GM21360 (cell line): ENCODE measurements around the gene KRR1.
"Not testable (repeated sequence)": the region's sequence is repeated elsewhere in the genome, so short reads cannot be mapped to it uniquely, and the experiment has no call there.

Source experiments
- ATAC-seq: cut with Tn5 transposase; IDR thresholded peaks from one replicate; pipeline ENCODE4 v1.9.1; 2021; ENCODE audit warnings: mild to moderate bottlenecking, moderate library complexity; ENCODE audit not compliant: unreplicated experiment

Gene KRR1

DNA sequence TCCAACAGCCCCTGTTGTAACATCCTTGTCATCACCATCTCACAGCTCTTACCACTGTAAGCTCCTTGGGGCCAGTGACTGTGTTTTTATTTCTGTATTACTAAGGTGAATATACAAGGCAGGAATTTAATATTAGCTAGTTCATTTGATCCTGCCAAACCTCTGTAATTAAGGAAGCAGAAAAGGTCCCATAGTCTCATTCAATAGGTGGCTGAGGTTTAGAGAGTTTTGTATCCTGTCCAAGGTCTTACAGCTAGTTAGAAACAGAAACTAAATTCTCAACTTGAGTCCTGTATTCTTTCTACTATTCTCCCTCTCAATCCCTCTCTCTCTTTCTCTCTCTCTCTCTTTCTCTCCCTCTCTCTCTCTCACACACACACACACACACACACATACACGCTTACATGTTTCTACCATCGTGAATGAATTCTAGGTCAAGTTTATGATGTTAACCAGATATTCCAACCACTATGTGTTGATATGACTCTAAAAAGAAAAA lies 31.4 kb downstream of the KRR1 start:
- peak; percentile 41 for ATAC-seq

DNA sequence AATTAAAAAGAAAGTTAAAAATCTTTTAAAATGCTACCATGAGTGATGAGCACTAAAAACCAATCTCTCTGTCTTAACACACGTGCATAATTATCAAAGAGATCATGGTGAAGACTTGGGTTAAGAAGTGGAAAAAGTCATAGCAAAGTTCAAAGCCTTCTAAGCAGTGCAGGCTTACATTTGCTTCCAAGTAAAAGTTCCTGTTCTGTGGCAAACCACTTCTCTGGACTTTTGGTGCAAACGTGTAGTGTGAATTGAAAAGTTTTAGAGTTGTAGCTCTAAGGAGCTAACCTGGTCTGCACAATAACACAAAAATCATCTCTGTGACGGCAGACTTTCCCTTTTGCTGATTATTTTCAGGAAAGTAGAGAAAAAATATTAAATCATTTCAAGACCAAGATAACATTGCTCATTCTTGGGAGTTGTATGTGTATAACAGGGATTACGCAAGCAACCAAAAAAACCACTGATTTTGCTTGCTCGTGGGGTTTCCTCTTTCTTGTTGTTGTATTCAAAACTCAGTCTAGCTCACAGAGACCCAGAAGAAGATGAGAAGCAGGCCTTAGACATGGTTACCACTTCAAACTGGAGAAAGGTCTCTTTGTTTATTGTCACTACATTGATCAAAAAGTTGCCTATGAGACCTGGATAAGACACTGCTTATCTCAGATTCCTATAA lies 33.2 kb downstream of the KRR1 start:
- ATAC-seq = no peak

DNA sequence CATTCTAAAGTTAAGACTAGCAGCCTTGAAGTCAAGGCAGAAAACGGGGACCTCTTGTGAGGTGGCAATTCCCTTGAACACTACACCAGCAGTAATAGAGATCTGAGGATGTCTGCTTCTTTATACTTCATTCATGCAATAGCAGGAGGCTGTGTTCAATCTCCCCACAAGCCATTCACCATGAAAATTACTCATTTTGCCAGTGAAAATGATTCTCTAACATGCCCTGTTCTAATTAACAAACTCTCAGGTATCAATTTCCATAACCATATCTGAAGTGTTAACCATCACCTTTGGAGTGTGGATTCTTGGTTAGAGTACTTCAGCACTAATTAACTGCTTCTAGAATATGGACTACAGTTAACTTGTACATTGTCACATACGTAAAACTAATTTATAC lies 34.3 kb downstream of the KRR1 start:
- ATAC-seq = no peak

DNA sequence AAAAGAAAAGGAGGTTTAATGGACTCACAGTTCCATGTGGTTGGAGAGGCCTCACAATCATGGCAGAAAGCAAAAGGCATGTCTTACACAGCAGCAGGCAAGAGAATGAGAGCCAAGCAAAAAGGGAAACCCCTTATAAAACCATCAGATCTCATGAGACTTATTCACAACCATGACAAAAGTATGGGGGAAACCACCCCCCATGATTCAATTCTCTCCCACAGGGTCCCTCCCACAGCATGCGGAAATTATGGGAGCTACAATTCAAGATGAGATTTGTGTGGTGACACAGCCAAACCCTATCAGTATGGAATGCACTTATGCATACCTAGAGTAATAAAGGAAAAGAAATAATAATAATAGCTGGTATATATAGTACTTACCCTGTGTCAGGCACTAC lies 35.3 kb downstream of the KRR1 start:
- no peak for ATAC-seq

DNA sequence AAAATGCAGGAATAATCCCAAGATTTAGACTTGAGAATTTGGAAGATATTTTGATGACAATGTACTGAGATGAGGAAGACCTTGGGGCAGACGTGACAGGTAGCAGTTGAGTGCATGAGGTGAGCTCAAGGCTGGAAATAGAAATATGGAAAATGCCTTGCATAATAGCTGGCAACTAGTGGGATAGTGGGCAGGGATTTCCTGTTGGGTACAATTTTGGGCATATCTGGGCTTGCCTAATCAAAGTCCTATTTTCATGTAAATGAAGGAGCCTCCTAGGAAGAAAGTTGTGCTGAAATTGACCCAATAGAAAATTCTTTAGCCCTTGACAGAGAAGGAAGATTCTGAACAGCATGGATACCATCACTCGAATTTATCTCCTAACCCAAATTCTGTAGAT lies 37.3 kb downstream of the KRR1 start:
- no peak for ATAC-seq

DNA sequence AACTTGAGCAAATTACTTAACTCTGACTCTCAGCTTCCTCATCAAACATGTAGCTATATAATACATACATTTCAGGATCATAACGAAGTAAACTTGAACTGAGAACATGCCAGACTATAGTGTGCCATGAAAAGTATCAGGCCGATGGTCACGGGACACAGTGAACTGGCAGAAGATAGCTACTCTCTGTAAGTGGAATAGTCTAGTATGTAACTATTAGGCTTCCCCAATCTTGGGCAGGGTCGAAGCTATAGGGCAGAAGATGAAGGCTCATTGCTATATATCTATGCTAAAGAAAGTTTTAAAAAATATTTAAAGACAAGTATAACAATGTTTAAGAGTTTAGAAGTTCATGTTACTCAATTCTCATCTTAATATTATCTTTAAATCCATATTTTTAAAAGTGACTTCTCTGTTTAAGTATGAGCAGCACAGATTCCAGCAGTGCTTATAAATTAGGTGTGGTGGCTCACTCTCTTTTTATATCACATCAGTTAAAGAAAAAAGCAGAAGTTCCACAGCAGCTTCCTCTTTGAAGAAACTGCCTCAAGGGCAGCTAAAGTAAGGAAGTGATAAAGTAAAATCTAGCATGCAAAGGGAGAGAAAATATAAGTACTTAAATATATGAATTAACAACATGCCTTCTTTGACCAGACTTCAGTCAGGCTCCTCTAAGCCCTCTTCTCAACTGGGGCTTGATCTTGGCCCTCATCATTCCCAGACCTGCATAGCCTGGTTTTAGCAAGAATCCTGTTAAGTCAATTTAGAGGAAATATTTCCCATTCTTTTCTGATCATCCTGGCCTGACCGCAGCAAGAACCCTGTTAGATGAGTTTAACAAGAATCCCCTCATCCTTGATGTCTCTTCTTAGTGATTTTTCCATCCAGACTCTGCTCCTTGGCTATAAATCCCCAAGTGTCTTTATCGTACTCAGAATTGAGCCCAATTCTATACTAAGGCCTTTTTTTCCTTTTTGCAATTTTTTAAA lies 39.2 kb downstream of the KRR1 start:
- ATAC-seq = no peak

DNA sequence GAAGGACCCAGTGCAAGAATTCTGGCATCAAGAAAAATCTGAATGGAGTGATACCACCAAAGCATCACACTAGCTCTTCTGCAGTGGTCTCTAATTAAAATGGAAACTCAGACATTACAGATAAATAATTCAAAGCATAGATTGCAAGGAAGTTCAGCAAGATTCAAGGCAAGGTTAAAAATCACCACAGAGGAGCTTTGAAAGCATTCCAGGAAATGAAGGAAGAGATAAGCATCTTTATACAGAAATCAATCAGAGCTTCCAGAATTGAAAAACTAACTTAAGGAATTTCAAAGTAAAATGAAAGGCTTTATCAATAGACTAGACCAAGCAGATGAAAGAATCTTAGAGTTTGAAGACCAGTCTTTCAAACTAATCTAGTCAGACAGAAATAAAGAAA lies 51.2 kb downstream of the KRR1 start:
- ATAC-seq = no peak

DNA sequence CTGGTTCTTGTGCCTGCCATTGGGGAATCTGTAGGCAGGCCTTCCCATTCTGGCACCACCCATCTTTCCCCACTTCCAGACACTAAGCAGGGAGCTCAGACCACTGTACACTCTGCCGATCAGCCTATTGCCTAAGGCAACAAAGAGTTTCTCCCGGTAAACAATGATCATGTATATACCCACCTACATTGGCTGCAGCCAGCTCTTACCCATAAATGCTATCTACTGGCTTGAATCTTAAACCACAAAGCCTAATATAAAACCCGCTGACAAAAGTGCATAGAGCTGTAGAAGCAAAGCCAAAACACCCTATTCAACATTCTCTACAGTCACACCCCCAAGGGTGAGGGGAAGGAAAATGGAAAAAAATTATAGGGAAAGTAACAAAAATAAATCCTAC lies 51.7 kb downstream of the KRR1 start:
- no peak for ATAC-seq

DNA sequence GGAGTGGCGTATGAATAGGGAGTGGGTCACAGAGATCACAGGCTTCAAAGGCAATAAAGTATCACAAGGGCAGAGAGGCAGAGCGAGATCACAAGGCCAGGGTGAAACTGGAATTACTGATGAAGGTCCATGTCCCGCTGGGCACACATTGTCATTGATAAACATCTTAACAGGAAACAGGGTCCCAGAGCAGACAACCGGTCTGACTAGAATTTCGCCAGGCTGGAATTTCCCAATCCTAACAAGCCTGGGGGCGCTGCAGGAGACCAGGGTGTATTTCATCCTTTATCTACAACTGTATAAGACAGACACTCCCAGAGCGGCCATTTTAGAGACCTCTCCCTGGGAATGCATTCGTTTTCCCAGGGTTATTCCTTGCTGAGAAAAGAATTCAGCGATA lies 53.5 kb downstream of the KRR1 start:
- not testable (repeated sequence) for ATAC-seq

DNA sequence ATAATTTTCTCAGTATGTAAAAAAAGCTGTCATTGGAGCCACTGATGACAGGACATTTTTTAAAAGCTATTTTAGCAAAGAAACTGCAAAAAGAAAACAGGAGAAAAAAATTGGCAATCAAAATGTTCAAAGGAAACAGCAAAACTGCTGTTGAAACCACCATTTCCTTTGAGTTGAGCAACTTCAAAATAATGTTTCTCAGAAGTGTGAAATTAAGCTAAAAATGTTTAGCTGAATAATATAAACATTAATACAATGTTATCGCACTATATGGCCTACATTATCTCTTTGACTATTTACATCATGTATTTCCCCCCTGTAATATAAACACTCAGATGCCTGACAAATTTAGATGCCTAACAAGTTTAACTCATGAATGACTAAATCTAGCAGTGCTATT lies 54.2 kb downstream of the KRR1 start:
- ATAC-seq = no peak

DNA sequence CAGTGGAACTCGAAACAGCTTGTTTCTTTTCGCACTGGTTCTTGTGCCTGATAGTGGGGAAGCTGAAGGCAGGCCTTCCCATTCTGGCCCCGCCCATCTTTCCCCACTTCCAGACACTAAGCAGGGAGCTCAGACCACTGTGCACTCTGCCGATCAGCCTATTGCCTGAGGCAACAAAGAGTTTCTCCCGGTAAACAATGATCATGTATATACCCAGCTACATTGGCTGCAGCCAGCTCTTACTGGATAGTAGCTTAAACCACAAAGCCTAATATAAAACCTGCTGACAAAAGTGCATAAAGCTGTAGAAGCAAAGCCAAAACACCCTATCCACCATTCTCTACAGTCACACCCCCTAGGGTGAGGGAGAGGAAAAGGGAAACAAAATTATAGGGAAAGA lies 55.6 kb downstream of the KRR1 start:
- no peak for ATAC-seq

DNA sequence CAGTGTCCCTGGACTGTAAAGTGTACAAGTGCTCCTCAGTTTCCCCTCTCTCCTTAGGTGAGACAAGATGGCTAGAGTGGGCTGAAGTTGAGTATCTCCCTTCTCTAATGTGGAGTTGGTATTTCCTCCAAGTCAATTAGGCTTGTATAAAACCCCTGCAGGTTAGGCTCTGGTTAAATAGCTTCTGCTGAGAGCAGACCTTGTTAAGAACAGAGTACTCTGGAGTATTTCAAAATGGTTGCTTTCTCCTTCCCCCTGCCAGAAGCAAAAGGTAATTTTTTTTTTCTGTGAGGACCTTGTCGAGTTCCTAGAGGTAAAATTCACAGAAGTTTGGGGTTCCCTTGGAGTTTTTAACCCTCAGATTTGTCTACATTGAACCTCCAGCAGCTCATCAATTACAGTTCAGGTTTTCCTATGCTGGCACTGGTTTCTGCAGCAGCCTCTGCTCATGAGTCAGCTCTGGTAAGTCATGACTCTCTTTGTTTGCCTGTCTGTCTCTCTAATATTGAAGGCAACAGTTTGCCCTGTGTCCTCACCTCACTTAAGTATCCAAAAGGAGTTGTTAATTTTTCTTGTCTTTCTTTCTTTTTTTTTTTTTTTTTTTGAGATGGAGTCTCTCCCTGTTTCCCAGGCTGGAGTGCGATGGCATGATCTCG lies 58.6 kb downstream of the KRR1 start:
- no peak for ATAC-seq

DNA sequence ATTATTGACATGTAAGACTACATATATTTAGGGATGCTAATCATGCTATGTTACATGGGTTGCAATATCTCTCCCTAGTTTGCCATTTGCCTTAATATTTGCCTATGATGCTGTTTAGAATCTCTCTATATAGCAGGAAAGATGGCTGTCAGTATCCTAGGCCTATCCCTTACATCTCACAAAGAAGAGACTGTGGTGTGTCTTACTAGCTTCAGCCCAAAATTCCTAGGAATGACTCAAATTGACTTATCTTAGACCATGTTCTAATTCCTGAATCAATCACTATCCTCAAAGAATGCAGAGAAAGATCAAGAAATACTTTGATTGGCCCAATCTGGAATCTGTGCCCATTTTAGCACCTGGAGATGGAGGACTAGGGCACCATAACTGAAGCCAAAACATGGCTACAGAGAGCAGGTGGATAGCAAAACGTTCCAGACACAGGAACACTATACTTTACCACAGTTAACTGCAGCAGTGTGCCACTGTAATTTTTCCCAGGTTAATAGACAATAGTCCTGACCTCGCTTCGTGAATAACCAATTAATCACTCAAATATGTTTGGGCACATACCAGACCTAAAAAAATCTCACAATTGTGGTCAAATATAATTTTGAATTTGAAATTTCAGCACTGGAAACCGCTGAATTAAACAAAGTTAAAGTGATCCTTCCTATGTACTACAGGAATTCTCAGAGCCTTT lies 63.6 kb downstream of the KRR1 start:
- ATAC-seq = no peak

DNA sequence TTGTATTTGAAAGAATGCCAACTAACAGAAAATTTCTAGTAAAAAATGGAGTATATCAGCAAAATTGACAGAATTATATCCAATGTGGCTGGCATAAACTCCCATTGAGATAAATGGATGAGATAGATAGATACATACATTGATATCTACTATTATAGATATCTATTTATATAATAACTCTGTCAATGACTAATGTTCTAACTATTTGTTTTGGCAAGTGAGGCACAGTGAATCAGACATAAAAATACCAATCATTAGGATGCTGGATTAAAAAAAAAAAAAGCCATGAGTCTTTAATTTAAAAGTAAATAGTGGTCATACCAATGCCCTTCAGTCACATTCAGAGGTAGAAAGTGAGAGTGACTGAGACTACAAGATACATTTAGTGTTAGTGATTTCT lies 64.6 kb downstream of the KRR1 start:
- ATAC-seq = no peak

DNA sequence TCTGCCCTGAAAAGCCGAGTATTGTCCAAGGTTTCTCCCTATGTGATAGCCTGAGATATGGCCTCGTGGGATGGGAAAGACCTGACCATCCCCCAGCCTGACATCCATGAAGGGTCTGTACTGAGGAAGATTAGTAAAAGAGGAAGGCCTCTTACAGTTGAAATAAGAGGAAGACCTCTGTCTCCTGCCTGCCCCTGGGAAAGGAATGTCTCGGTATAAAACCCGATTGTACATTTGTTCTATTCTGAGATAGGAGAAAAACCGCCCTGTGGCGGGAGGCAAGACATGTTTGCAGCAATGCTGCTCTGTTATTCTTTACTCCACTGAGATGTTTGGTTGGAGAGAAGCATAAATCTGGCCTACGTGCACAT lies 66.3 kb downstream of the KRR1 start:
- ATAC-seq = not testable (repeated sequence)

DNA sequence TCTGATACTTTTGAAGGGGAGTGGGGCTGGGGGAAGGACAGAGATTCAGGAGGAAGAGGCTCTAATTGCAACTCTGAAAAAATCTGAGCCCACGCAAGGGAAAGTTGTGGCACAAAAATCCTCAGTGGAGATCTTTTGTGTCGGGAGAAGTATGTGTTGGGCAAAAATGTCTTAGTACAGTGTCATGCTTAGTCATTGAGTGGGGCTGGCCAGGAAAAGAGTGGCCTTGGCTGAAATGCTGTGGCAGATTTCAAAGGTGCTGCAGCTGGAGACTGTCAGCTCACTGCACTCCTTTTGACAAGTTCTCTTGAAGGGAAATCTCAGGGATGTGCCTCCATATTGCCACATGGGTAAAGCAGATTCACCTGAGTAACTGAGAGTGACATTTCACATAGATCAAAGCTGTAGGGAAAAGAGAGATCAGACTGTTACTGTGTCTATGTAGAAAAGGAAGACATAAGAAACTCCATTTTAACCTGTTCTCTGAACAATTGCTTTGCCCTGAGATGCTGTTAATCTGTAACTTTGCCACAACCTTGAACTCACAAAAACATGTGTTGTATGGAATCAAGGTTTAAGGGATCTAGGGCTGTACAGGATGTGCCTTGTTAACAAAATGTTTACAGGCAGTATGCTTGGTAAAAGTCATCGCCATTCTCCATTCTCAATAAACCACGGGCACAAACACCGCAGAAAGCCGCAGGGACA lies 66.8 kb downstream of the KRR1 start:
- no peak for ATAC-seq

DNA sequence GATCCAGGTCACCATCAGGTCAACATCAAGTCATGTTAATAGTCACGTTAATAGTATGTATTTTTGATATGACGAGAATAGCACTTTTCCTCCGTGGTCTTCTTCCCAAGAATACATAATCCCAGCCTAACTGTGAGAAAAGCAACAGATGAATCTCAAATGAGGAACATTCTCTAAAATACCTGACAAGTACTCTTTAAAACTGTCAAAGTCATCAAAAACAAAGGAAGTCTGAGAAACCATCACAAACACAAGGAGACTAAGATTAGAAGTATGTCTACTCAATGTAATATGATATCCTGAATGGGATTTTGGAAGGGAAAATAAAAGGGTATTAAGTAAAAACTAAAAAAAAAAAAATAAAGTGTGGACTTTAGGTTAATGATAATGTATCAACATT lies 67.7 kb downstream of the KRR1 start:
- no peak for ATAC-seq

DNA sequence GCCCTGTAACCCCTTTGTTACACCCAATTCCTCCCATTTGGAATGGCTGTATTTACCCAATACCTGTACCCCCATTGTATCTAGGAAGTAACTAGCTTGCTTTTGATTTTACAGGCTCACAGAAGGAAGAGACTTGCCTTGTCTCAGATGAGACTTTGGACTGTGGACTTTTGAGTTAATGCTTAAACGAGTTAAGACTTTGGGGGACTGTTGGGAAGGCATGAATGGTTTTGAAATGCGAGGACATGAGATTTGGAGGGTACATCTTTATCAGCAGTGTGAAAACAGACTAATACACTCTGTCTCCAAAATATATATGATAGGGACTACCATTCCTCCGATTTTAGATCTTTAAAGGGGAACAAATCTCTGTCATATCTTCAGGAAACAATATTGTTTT lies 69.0 kb downstream of the KRR1 start:
- not testable (repeated sequence) for ATAC-seq

DNA sequence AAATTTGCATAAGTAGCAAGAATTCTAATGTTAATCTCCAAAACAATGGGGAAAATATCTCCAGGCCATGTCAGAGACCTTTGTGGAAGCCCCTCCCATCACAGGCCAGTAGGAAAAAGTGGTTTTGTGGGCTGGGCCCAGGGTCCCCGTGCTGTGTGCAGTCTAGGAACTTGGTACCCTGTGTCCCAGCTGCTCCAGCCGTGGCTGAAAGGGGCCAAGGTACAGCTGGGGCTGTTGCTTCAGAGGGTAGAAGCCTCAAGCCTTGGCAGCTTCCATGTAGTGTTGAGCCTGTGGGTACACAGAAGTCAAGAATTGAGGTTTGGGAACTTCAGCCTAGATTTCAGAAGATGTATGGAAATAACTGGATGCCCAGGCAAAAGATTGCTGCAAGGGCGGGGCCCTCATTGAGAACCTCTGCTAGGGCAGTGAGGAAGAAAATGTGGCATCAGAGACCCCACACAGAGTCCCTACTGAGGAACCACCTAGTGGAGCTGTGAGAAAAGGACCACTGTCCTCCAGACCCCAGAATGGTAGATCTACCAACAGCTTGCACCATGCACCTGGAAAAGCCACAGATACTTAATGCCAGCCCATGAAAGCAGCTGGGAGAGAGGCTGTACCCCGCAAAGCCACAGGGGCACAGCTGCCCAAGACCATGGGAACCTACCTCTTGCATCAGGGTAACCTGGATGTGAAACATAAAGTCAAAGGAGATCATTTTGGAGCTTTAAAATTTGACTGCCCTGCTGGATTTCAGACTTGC lies 69.5 kb downstream of the KRR1 start:
- ATAC-seq = not testable (repeated sequence)
